Activated gamma-delta T cell treated with Interleukin-2 at 50 U/mL for 16 hours (primary cell): ENCODE data around the gene ACOT7.
"Not testable (repeated sequence)": the region's sequence is repeated elsewhere in the genome, so short reads cannot be mapped to it uniquely, and the experiment has no call there.

Source experiments
- DNase-seq: peaks from one replicate; pipeline ENCODE4 v3.0.0-alpha.2; 2020

The ACOT7 gene

DNA sequence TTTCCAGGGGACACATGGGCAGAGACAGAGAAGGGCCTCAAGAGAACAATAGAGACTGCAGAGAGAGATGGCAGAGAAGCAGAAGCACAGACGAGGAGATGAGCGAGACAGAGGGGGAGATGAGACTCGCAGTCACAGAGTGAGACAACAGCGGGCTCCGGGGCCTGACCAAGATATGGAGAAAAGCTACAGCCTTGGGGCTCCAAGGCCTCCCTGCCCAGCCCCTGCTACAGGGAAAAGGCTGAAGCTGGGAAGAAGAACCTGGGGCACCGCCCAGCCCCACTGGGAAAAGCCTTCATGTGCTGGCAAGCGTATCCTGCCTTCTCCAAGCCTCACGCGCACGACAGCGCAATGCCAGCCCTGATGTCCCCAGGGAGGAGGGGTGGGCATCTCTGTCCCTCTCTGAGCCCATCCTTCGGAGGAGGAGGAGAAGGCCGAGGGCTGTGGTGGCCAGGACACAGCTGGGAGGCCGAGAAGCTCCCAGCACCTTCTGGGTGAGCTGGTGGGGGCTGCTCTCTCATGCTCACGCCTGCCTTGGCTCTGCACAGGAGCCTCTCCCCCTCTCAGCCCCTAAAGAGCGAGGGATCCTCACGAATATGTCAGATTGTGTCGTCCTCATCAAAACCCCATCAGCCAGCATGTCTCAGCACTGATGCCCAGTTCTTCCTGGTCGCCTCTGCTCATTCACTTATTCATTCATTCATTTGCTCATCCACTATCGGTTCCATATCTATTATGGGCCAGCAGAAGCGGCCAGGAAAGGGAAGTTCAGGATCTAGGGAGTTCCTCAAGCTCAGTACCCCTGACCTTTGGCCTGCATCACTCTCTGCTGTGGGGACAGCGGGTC is 56.6 kb downstream of the ACOT7 start:
- no peak for DNase-seq

- no peak for DNase-seq
Measured at GRCh38 chr1:6334261-6334993, 59.1 kb downstream of the ACOT7 start.

GRCh38 chr1:6332821-6333220 is 60.7 kb downstream of the ACOT7 start:
- DNase-seq = no peak

DNA sequence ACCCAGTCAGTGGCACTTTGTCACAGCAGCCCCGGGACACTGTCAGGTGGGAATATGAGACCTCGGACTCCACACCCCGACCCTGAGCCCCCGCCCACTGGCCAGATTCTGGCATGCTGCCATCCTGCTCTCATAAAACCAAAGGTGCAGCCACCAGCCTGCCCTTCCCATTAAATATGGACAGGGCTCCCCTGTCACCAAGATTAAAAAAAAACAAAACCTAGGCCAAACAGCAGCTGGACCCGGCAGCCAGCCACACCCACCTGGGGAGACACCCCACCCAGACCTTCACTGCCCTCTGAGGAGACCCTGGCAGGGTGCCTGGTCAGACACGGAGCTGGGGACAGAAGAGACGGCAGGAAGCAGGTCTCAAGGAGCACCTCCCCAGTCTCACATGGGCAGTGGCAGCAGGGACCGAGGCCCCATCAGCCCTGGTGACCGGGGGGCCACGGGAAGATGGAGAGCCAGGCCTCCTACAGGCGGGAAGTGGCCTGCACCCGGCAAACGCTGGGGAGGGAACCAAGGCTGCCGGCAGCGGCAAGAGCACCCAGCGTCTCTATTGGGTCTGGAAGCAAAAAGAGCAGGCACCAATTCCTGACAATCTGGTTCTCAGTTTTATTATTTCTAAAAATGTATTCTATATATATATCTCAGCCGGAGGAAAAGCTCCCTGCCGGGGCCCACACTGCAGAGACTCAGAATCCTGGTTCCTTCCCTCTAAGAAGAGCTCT is 61.9 kb downstream of the ACOT7 start:
- no peak for DNase-seq

GRCh38 chr1:6330410-6330911 is 63.1 kb downstream of the ACOT7 start:
- no peak for DNase-seq

DNA sequence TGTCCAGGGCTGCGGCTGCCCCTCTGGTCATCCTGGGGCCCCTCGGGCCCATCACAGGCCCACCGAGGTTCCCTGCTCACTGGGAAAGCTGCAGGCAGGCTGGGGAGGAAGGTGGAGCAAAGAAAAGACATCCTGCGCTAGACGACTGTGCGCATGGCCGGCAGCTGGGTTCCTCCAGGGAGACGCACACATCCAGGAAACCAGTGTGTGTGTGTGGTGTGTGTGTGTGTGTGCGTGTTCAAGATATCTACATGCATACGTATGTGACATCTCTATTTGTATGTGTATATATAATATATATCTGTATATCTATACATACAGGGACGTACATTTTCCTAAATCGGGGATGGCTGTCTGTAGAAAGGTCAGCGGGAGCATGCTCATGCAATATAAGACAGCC is 63.7 kb downstream of the ACOT7 start:
- no peak for DNase-seq

- DNase-seq = no peak
Measured at GRCh38 chr1:6329396-6329795, 64.2 kb downstream of the ACOT7 start.

DNA sequence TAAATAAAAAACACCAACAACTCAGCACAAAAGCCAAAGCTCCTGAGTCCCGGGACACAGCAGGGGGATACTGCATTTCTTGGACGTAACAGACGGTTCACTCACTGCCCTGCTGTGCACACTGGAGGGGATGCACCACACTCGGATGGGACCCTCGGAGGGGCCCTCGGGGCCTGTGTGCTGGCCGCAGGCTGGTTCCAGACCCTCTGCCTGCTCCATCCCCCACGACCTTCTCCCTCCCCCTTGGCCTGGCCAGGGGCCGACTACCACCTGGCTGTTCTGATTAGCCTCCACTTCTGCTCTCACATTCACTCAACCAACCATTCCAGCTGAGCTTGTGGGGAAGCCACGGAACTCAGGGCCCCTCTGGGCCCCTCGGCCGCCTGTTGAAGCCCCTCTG is 64.9 kb downstream of the ACOT7 start:
- DNase-seq = no peak

DNA sequence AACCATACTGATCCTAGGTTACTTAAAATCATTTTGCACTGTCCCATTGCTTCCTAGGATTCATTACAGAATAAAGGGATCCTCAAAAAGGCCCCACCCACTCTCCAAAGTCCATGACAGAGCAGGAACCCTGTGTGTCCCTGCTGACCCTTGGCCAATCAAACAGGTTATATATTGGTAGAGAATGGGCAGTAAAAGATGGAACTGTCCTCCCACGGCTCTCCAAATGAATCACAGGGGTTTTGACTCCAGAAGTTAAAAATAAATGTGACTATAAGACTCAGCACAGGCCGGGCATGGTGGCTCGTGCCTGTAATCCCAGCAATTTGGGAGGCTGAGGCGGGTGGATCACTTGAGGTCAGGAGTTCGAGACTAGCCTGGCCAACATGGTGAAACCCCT is 65.5 kb downstream of the ACOT7 start:
- no peak for DNase-seq

- no peak for DNase-seq
Measured at GRCh38 chr1:6325482-6325881, 68.1 kb downstream of the ACOT7 start.

GRCh38 chr1:6322161-6322560 is 71.4 kb downstream of the ACOT7 start:
- no peak for DNase-seq

- no peak for DNase-seq
Measured at GRCh38 chr1:6321205-6321604, 72.4 kb downstream of the ACOT7 start.

DNA sequence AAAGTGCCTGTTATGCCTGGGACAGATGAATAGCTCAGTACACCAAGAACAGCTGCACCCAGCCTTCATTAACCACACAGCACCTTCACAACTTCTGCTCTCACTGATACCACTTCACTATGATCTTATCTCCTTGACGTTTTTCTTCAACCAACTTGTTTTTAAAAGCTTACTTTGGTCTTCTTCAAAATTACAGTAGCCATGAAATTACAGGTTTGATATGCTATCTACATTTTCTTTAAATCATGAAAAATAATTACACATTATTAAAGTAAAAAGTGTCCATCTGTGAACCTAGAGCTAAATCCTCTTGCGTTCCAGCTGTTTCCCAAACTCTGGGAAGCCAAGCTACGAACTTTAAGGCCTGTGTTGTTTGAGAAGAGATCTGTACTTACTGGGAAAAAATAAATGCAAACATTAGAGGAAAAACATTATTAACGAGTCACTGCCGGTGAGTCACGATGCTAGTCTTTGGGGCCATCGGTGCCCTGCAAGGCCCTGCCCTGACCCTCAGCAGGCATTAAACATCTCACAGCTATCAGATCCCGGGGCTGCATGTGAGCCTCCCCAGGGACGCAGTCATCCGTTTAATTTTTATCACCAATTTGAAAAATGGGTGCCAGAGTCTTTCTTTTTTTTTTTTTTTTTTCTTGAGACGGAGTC is 76.3 kb downstream of the ACOT7 start:
- DNase-seq = no peak

GRCh38 chr1:6316240-6317097 is 77.1 kb downstream of the ACOT7 start:
- DNase-seq = no peak

GRCh38 chr1:6314503-6314902 is 79.1 kb downstream of the ACOT7 start:
- no peak for DNase-seq

- DNase-seq = no peak
Measured at GRCh38 chr1:6313393-6314200, 80.0 kb downstream of the ACOT7 start.

- no peak for DNase-seq
Measured at GRCh38 chr1:6310116-6310848, 83.3 kb downstream of the ACOT7 start.

DNA sequence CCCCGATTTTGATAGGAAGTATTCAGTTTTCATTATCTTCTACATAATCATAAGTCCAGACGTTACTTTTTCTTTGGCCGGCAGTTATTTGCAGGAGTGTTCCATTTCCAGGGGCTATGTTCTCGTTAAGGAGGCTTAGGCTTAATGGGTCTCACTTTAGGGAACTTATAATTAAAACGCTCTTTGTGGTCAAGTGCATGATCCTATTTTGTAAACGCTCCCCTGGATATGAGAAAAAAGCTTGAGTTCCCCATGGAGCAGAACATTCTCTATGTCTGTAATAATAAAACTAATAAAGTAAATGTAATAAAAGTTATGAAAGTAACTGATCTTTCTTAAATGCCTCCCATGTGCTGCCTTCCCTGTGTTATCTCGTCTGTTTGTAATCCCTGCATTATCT is 84.0 kb downstream of the ACOT7 start:
- no peak for DNase-seq

DNA sequence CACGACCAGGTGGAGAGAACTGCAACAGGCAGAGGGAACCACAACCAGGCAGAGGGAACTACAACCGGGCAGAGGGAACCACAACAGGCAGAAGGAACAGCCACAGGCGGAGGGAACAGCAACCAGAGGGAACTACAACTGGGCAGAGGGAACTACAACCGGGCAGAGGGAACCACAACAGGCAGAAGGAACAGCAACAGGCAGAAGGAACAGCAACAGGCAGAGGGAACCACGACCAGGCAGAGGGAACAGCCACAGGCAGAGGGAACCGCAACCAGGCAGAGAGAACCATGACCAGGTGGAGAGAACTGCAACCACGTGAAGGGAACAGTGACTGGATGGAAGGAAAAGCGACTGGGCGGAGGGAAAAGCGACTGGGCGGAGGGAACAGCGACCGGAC is 85.1 kb downstream of the ACOT7 start:
- no peak for DNase-seq

- DNase-seq = not testable (repeated sequence)
Measured at GRCh38 chr1:6307682-6308081, 85.9 kb downstream of the ACOT7 start.
